ENCODE results near the gene TUSC2.
"Not testable (repeated sequence)": the region's sequence is repeated elsewhere in the genome, so short reads cannot be mapped to it uniquely, and the experiment has no call there.

The TUSC2 gene

DNA sequence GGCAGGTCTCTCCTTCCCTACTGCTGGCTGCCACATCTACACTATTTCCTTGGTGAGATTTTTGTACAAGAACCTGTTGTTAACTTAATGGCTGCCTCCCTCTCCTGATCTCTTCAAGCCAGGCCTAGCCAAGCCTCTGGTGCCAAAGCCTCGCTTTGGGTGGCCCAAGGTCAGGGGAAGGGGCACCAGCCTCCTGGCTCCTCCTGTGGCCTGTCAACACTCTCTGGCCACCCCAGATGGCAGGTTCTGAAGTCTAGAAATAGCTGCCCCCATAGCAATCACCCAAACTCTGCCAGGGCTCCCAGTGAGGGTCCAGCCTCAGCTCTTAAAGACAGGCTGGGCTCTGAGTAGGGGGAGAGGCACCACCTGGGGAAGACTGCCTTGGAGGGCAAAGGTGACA lies 40.8 kb downstream of the TUSC2 start:
- Histone ChIP-seq H3K27me3 (ENCODE audit: insufficient read depth, low read length) (no peaks in the 10 kb centered on the region), H4K20me1 (ENCODE audit: insufficient read depth, low read length) (no peaks in the 10 kb centered on the region), H3K9ac (ENCODE audit: low read length) (no peak overlapping the region), H3K4me3 (ENCODE audit: low read depth, low read length, poor library complexity, severe bottlenecking) (no peak overlapping the region), H2AFZ (ENCODE audit: low read length) (no peak overlapping the region), H3K27ac (ENCODE audit: low read depth, low read length, poor library complexity, severe bottlenecking) (no peak overlapping the region), H3F3A (ENCODE audit: insufficient read depth, low read length) (no peaks in the 10 kb centered on the region), H3K9me2 (ENCODE audit: low read depth, low read length) (no peaks in the 10 kb centered on the region), H3K79me2 (ENCODE audit: insufficient read depth, low read length) (peaks cover 10% of the 10 kb centered on the region), H3K36me3 (ENCODE audit: insufficient read depth, low read length) (peaks cover 50% of the 10 kb centered on the region), H3K4me1 (ENCODE audit: insufficient read depth, low read length, severe bottlenecking) (peaks cover 12% of the 10 kb centered on the region), H3K9me3 (ENCODE audit: low read length) (no peaks in the 10 kb centered on the region), H3K4me2 (ENCODE audit: low read length) (no peak overlapping the region)
- TF ChIP-seq, protein P1, sequence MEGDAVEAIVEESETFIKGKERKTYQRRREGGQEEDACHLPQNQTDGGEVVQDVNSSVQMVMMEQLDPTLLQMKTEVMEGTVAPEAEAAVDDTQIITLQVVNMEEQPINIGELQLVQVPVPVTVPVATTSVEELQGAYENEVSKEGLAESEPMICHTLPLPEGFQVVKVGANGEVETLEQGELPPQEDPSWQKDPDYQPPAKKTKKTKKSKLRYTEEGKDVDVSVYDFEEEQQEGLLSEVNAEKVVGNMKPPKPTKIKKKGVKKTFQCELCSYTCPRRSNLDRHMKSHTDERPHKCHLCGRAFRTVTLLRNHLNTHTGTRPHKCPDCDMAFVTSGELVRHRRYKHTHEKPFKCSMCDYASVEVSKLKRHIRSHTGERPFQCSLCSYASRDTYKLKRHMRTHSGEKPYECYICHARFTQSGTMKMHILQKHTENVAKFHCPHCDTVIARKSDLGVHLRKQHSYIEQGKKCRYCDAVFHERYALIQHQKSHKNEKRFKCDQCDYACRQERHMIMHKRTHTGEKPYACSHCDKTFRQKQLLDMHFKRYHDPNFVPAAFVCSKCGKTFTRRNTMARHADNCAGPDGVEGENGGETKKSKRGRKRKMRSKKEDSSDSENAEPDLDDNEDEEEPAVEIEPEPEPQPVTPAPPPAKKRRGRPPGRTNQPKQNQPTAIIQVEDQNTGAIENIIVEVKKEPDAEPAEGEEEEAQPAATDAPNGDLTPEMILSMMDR (IDR thresholded peaks at IDR 0.05; ENCODE audit: low read length) = no peak
- TF ChIP-seq EZH2 (IDR thresholded peaks at IDR 0.05; ENCODE audit: borderline replicate concordance, low read length) = no peak

DNA sequence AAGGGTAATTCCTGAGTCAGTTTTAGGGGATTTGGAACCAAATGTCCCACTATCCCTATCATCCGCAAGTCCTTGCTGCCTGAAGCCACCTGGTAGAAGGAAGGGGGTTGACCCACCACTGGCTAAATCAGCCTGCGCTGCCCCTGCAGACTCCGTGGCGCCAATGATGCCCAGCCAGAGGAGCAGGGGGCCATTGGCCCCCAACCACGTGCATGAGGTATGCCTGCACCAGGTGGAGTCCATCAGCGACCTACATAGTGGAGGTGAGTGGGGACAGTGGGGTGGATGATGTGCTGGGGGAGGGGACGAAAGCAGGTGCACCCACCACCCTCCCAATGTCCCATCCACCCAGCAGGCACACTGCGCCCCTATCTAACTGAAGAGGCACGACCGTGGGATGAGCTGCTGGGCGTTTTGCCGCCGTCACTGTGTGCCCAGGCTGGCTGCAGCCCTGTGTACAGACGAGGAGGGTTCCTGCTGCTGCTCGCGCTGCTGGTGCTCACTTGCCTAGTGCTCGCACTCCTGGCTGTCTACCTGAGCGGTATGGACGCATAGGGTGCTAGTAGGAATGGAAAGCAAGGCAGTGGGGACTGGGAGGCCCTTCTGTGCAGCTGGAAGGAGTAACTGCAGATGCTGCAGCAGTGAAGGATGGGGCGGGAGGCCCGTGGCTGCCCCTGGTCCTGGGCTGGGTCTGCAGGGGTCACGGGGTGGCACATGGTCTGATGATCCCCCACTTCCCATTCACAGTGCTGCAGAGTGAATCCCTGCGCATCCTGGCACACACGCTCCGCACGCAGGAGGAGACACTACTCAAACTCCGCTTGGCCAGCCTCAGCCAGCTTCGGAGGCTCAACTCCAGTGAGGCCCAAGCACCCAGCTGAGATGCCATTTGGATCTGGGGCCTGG lies 41.4 kb downstream of the TUSC2 start:
- Histone ChIP-seq H3K4me3 (ENCODE audit: low read depth, low read length, poor library complexity, severe bottlenecking) (no peak overlapping the region), H3K79me2 (ENCODE audit: insufficient read depth, low read length) (peaks cover 5% of the 10 kb centered on the region), H3K27ac (ENCODE audit: low read depth, low read length, poor library complexity, severe bottlenecking) (no peak overlapping the region), H3K4me2 (ENCODE audit: low read length) (no peak overlapping the region), H4K20me1 (ENCODE audit: insufficient read depth, low read length) (no peaks in the 10 kb centered on the region), H3K9me2 (ENCODE audit: low read depth, low read length) (no peaks in the 10 kb centered on the region), H3K4me1 (ENCODE audit: insufficient read depth, low read length, severe bottlenecking) (peaks cover 12% of the 10 kb centered on the region), H3F3A (ENCODE audit: insufficient read depth, low read length) (no peaks in the 10 kb centered on the region), H3K9ac (ENCODE audit: low read length) (no peak overlapping the region), H2AFZ (ENCODE audit: low read length) (no peak overlapping the region), H3K27me3 (ENCODE audit: insufficient read depth, low read length) (no peaks in the 10 kb centered on the region), H3K9me3 (ENCODE audit: low read length) (no peaks in the 10 kb centered on the region), H3K36me3 (ENCODE audit: insufficient read depth, low read length) (peaks cover 50% of the 10 kb centered on the region)
- TF ChIP-seq, protein P1 (IDR thresholded peaks at IDR 0.05; ENCODE audit: low read length) = no peak
- no peak for TF ChIP-seq EZH2 (IDR thresholded peaks at IDR 0.05; ENCODE audit: borderline replicate concordance, low read length)

DNA sequence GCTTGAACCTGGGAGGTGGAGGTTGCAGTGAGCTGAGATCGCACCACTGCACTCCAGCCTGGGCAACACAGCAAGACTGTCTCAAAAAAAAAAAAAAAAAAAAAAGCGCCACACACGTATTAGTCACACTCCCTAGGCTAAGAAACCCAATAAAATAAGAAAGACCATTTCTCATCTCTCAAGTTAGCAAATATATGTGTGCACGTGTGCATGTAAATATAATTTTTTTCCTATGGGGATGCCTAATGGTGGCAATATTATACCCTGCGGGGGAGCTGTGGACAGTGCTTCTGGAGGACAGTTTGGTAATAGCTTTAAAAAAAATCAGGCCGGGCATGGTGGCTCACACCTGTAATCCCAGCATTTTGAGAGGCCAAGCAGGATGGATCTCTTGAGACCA lies 43.9 kb downstream of the TUSC2 start:
- H3K4me3 ChIP-seq (ENCODE audit: low read depth, low read length, poor library complexity, severe bottlenecking); H3K4me2 ChIP-seq (ENCODE audit: low read length); H3K4me1 ChIP-seq (ENCODE audit: insufficient read depth, low read length, severe bottlenecking); H3K9ac ChIP-seq (ENCODE audit: low read length); H3F3A ChIP-seq (ENCODE audit: insufficient read depth, low read length); H4K20me1 ChIP-seq (ENCODE audit: insufficient read depth, low read length); H3K79me2 ChIP-seq (ENCODE audit: insufficient read depth, low read length); H3K27me3 ChIP-seq (ENCODE audit: insufficient read depth, low read length); H3K9me3 ChIP-seq (ENCODE audit: low read length); H2AFZ ChIP-seq (ENCODE audit: low read length); H3K9me2 ChIP-seq (ENCODE audit: low read depth, low read length); H3K27ac ChIP-seq (ENCODE audit: low read depth, low read length, poor library complexity, severe bottlenecking): not testable (repeated sequence)
- peaks cover 33% of the 10 kb centered on the region for H3K36me3 ChIP-seq (ENCODE audit: insufficient read depth, low read length)
